KMS-11 (cell line): ENCODE results near the gene RHBDF2.

Experiments
- H2AFZ ChIP-seq: fragments of 200-600 bp; sonication (generic); 2 replicates; pipeline ENCODE4 v1.6.1; 2016; ENCODE audit warnings: antibody characterized with exemption, mixed run types, low read depth
- H3K27ac ChIP-seq: fragments of 200-600 bp; sonication (generic); 2 replicates; pipeline ENCODE4 v1.6.1; 2016; ENCODE audit warnings: mild to moderate bottlenecking, mixed run types
- H3K27me3 ChIP-seq: fragments of 200-600 bp; sonication (generic); 2 replicates; pipeline ENCODE4 v1.6.1; 2017; ENCODE audit warnings: mild to moderate bottlenecking, low read depth, mixed run types, moderate library complexity; ENCODE audit not compliant: insufficient read depth
- H3K36me3 ChIP-seq: fragments of 200-600 bp; sonication (generic); 2 replicates; pipeline ENCODE4 v1.6.1; 2017; ENCODE audit warnings: mild to moderate bottlenecking, mixed run types; ENCODE audit not compliant: insufficient read depth
- H3K4me1 ChIP-seq: fragments of 200-600 bp; sonication (generic); 2 replicates; pipeline ENCODE4 v1.6.1; 2016; ENCODE audit warnings: mild to moderate bottlenecking, low read depth, mixed run types; ENCODE audit not compliant: poor library complexity, severe bottlenecking
- H3K4me2 ChIP-seq: fragments of 200-600 bp; sonication (generic); 2 replicates; pipeline ENCODE4 v1.7.0; 2016; ENCODE audit warnings: mild to moderate bottlenecking, mixed run types
- H3K4me3 ChIP-seq: fragments of 200-600 bp; sonication (generic); IDR thresholded peaks from 2 replicates; pipeline ENCODE4 v1.6.1; 2017; ENCODE audit warnings: low read depth, low read length, mixed read lengths; ENCODE audit not compliant: insufficient read depth
- H3K79me2 ChIP-seq: fragments of 200-600 bp; sonication (generic); 2 replicates; pipeline ENCODE4 v1.6.1; 2016; ENCODE audit warnings: low read depth, mixed run types; ENCODE audit not compliant: insufficient read depth
- H3K9ac ChIP-seq: fragments of 200-600 bp; sonication (generic); 2 replicates; pipeline ENCODE4 v1.6.1; 2016; ENCODE audit warnings: mild to moderate bottlenecking, mixed run types
- H4K20me1 ChIP-seq: fragments of 200-600 bp; sonication (generic); 2 replicates; pipeline ENCODE4 v1.6.1; 2016; ENCODE audit warnings: mild to moderate bottlenecking, mixed run types; ENCODE audit not compliant: insufficient read depth
- CTCF ChIP-seq: fragments of 200-600 bp; sonication (generic); conservative IDR thresholded peaks from 2 replicates; pipeline ENCODE4 v1.6.1; 2017; ENCODE audit warnings: low read depth, mild to moderate bottlenecking, antibody characterized with exemption, low read length, moderate library complexity, mixed read lengths

The RHBDF2 gene

DNA sequence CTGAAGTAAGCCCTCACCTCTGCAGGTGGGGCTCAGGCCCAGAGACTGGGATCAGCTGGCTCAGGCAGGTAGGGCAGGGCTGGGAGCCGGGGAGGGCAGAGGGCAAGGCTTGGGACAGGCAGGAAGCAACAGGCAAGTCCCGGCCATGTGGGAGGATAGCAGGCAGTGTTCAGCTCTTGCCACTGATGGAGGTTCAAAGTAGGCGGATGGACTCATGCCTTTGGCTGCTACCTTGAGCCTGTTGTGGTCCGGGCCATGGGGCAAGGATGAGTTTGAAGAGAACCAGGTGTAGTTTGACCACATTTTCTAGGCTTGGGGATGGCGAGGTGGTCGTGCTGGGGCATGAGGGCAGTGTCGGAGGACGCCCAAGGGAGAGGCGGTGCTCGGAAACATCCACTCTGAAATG is 41.3 kb upstream of the RHBDF2 start:
- no peak overlapping the region for H3K4me2 ChIP-seq

DNA sequence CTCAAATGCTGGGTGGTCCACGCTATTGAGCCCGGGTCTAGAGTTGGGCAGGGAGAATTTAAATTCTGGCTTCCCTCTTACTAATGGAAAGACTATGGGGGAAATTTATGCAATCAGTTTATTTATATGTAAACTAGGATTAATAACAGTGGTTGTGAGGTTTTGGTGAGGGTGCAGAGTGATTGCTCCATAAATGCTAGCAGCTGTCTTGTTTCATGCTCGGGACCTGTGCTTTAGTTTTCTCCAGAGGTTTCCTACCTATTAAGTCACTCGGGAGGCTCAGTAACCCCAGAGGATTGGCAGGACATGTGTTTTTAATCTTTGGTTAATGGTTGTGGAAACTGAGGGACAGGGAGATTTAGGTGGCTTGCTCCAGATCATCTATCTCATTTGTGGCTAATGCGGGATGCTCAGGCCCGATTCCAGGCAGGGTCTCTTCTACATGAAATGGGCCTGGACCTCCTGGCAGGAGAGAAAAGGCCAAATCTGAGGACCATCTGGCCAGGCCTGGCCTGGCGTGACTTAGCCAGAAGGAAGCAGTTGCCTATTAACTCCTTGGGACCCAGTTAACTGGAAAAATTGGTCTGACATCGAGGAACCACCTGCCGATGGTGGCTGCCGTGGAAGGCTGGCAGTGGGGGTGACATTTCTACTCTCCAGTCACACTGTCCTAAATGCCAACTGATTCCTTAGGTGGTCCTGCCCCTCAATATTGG is 40.7 kb upstream of the RHBDF2 start:
- no peak overlapping the region for H3K4me3 ChIP-seq
- no peak for TF ChIP-seq CTCF
- no peaks in the 10 kb centered on the region for H3K79me2 ChIP-seq
- peaks cover 31% of the 10 kb centered on the region for H3K27me3 ChIP-seq
- no peak overlapping the region for H2AFZ ChIP-seq
- H3K9ac ChIP-seq = no peak overlapping the region
- H3K4me2 ChIP-seq = no peak overlapping the region
- no peaks in the 10 kb centered on the region for H3K4me1 ChIP-seq
- H4K20me1 ChIP-seq = no peaks in the 10 kb centered on the region
- H3K27ac ChIP-seq = no peak overlapping the region
- H3K36me3 ChIP-seq = no peaks in the 10 kb centered on the region

More for the DNA sequence above, 41.3 kb upstream of the RHBDF2 start:
- H3K4me1 ChIP-seq = no peaks in the 10 kb centered on the region
- no peak for TF ChIP-seq CTCF
- H3K27me3 ChIP-seq = peaks cover 31% of the 10 kb centered on the region
- no peak overlapping the region for H3K4me3 ChIP-seq
- H2AFZ ChIP-seq = no peak overlapping the region
- H3K9ac ChIP-seq = no peak overlapping the region
- no peaks in the 10 kb centered on the region for H3K36me3 ChIP-seq
- no peak overlapping the region for H3K27ac ChIP-seq
- no peaks in the 10 kb centered on the region for H4K20me1 ChIP-seq
- no peaks in the 10 kb centered on the region for H3K79me2 ChIP-seq

DNA sequence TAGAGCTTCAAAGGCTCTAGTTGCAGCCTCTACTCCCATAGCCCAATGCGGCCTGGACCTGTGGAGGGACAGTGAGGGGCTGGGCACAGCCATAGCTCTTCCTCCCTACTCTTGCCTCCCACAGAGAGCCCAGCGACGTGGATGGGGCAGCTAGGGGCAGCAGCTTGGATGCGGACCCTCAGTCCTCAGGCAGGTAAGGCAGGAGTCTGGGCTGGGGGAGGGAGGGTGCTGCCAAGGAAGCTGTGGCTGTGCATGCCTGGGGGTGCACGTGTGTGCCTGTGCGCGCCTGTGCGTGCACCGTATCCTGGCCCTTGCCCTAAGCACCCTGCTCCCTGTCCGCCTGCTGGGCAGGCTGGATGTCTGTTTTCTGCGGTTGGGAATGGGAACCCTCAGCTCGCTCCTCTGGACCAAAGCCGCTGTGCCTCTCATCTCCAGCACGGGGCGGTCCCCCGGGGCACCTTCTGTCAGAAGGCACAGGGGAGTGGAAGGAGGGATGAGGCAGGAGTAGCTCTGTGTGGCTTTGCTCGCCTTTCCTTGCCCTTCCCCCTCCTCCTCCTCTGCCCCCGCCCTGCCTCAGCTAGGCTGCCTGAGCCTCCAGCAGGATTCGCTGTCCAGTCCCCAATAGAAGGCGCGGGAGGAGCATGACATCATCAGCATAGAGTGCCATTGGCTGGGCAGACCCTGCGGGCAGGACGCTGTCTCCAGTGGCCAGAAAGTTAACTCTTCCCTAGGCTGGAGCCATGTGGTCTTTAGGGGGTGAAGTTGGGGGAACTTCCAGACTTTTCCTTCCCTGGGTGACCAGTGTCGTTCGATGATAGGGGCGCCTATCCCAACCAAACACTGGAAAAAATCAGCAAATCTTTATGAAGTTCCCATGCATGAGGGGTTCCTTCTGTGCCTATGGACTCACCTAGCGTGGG is 39.4 kb upstream of the RHBDF2 start:
- Histone ChIP-seq H4K20me1 (no peaks in the 10 kb centered on the region), H3K27ac (no peak overlapping the region), H3K4me1 (no peaks in the 10 kb centered on the region), H3K79me2 (no peaks in the 10 kb centered on the region), H3K27me3 (peaks cover 43% of the 10 kb centered on the region), H3K4me3 (no peak overlapping the region), H3K36me3 (no peaks in the 10 kb centered on the region), H3K4me2 (no peak overlapping the region), H3K9ac (no peak overlapping the region), H2AFZ (no peak overlapping the region)
- no peak for TF ChIP-seq CTCF

DNA sequence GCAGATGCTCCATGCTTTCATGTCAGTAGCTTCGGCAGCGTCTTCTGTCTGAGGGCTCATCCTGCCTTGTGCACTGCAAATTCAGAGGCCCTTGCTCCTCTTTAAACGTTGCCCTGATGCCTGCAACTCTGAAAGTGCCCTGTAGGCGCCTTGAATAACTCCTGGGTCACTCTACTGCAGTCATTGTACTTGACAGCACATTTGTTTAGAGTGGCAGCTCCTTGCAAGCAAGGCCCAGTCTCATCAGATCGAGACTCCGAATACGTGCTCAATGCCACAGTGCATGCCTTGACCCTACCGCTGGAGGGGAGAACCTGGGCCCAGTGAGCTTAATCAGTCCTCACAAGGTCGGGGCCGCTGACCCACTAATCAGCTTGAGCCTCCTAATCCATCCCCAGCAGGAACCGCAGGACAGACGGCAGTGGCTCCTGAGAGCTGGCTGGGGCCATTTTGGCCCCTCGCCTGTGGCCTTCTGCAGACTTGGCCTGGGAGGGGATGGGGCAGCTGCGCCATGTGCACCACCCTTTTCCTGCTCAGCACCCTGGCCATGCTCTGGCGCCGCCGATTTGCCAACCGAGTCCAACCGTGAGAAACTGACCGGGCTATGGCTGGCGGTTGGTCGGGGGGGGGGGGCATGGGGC is 38.5 kb upstream of the RHBDF2 start, which contains the start of gene PRCD:
TSS of gene PRCD (plus strand) at position 414 of the 641 bp plus-strand sequence. CDS start at position 512, 98 bp downstream.
- no peak within 1 kb of the TSS for H3K9ac ChIP-seq
- peaks cover 43% of the 10 kb centered on the region for H3K27me3 ChIP-seq
- H2AFZ ChIP-seq = no peak within 1 kb of the TSS
- no peaks in the 10 kb centered on the region for H3K4me1 ChIP-seq
- H3K4me2 ChIP-seq = no peak within 1 kb of the TSS
- no peaks in the 10 kb centered on the region for H4K20me1 ChIP-seq
- H3K4me3 ChIP-seq = no peak within 1 kb of the TSS
- TF ChIP-seq CTCF = no peak
- no peaks in the 10 kb centered on the region for H3K79me2 ChIP-seq
- H3K27ac ChIP-seq = no peak within 1 kb of the TSS
- H3K36me3 ChIP-seq = no peaks in the 10 kb centered on the region
